A549 (cell line): ENCODE results near the gene DNAAF5.

Source experiments
- BHLHE40 ChIP-seq: IDR thresholded peaks from 2 replicates; pipeline ENCODE4 v1.6.1; 2012; ENCODE audit warnings: low read depth, low read length, inconsistent platforms
- CBX8 ChIP-seq: fragments of 200-600 bp; sonication (generic); IDR thresholded peaks from 2 replicates; pipeline ENCODE4 v1.6.1; 2016
- CHD2 ChIP-seq: fragments of 150-350 bp; IDR thresholded peaks from 2 replicates; pipeline ENCODE4 v1.6.1; 2014; ENCODE audit warnings: low read length; ENCODE audit not compliant: partially characterized antibody
- CHD4 ChIP-seq: fragments of 200-600 bp; sonication (generic); IDR thresholded peaks from 2 replicates; pipeline ENCODE4 v1.6.1; 2016; ENCODE audit warnings: antibody characterized with exemption, mild to moderate bottlenecking, borderline replicate concordance
- HDAC2 ChIP-seq: fragments of 200-600 bp; sonication (generic); IDR thresholded peaks from 2 replicates; pipeline ENCODE4 v1.6.1; 2016
- MAFK ChIP-seq: fragments of 450-650 bp; IDR thresholded peaks from 2 replicates; pipeline ENCODE4 v1.6.1; 2014; ENCODE audit not compliant: partially characterized antibody
- POLR2A ChIP-seq: IDR thresholded peaks from 2 replicates; pipeline ENCODE4 v1.6.1; 2012; ENCODE audit warnings: mild to moderate bottlenecking, low read length
- ZC3H11A ChIP-seq: fragments of 450-650 bp; IDR thresholded peaks from 2 replicates; pipeline ENCODE4 v1.6.1; 2014; ENCODE audit warnings: antibody characterized with exemption, mild to moderate bottlenecking
- TF ChIP-seq, protein P1 (sequence below): fragments of >200 bp; sonication (Bioruptor Twin); formaldehyde crosslinking; IDR thresholded peaks from 3 replicates; pipeline ENCODE4 v1.5.1; 2016
- TF ChIP-seq, protein P2 (sequence below): fragments of >200 bp; sonication (Bioruptor Twin); formaldehyde crosslinking; IDR thresholded peaks from 3 replicates; pipeline ENCODE4 v1.6.1; 2016
- TF ChIP-seq, protein P3 (sequence below): IDR thresholded peaks from 2 replicates; pipeline ENCODE4 v1.6.1; 2012

DNA sequence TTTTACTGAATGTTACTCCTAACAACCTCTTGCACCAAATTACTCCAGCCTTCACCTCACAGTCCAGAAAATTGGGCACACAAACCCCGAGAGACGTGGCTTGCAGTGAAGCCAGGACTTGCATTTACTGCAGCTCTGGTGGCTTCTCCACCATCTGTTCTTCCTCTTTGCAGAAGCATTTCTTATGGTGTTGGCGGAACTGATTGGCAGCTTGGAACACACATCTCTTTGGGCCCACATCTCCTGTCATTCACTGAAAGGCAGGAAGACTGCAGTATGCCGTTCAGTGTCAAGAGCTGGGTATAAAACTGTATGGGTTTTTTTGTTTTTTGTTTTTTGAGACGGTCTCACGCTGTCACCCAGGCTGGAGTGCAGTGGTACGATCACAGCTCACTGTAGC, 38.9 kb downstream of the DNAAF5 start:
- TF ChIP-seq, protein P1, sequence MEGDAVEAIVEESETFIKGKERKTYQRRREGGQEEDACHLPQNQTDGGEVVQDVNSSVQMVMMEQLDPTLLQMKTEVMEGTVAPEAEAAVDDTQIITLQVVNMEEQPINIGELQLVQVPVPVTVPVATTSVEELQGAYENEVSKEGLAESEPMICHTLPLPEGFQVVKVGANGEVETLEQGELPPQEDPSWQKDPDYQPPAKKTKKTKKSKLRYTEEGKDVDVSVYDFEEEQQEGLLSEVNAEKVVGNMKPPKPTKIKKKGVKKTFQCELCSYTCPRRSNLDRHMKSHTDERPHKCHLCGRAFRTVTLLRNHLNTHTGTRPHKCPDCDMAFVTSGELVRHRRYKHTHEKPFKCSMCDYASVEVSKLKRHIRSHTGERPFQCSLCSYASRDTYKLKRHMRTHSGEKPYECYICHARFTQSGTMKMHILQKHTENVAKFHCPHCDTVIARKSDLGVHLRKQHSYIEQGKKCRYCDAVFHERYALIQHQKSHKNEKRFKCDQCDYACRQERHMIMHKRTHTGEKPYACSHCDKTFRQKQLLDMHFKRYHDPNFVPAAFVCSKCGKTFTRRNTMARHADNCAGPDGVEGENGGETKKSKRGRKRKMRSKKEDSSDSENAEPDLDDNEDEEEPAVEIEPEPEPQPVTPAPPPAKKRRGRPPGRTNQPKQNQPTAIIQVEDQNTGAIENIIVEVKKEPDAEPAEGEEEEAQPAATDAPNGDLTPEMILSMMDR, result no peak
- TF ChIP-seq HDAC2, result no peak
- TF ChIP-seq MAFK, result no peak
- TF ChIP-seq, protein P2, sequence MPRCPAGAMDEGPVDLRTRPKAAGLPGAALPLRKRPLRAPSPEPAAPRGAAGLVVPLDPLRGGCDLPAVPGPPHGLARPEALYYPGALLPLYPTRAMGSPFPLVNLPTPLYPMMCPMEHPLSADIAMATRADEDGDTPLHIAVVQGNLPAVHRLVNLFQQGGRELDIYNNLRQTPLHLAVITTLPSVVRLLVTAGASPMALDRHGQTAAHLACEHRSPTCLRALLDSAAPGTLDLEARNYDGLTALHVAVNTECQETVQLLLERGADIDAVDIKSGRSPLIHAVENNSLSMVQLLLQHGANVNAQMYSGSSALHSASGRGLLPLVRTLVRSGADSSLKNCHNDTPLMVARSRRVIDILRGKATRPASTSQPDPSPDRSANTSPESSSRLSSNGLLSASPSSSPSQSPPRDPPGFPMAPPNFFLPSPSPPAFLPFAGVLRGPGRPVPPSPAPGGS, result no peak
- TF ChIP-seq ZC3H11A, result no peak
- TF ChIP-seq CBX8, result no peak
- no peak for TF ChIP-seq BHLHE40
- no peak for TF ChIP-seq POLR2A
- TF ChIP-seq, protein P3, sequence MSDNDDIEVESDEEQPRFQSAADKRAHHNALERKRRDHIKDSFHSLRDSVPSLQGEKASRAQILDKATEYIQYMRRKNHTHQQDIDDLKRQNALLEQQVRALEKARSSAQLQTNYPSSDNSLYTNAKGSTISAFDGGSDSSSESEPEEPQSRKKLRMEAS, result no peak
- no peak for TF ChIP-seq CHD2
- TF ChIP-seq CHD4, result no peak
